WTC11 (cell line): ENCODE results near the gene FAR2. TPM values are rescaled to one million over a fixed set of nuclear protein-coding genes. Genes with fewer than 3 reads are reported as not detected.

Source experiments
- ATAC-seq: fragments of 200-7000 bp; cut with Tn5 transposase; 2 replicates; pipeline ENCODE4 v1.10.0; 2021; ENCODE audit warnings: mild to moderate bottlenecking, moderate library complexity
- CTCF ChIA-PET: fragments of 300-600 bp; sonication (Branson Sonifier 250); formaldehyde crosslinking; loops from one replicate; lab custom pipeline; 2021; ENCODE audit warnings: antibody characterized with exemption; lab: Charles Lee
- POLR2A ChIA-PET: fragments of 350-600 bp; sonication (Branson Sonifier 250); formaldehyde crosslinking; loops from one replicate; lab custom pipeline; 2021; ENCODE audit warnings: antibody characterized with exemption; lab: Charles Lee
- DNase-seq: peaks from one replicate; pipeline ENCODE4 v3.0.0; 2021; ENCODE audit warnings: low spot score
- H3K27ac Mint-ChIP-seq: 2 replicates; pipeline ENCODE4 v1.8.0; 2021; ENCODE audit warnings: mixed read lengths
- H3K27me3 Mint-ChIP-seq: 2 replicates; pipeline ENCODE4 v1.8.0; 2021; ENCODE audit warnings: low read depth, mild to moderate bottlenecking, moderate library complexity, mixed read lengths
- H3K36me3 Mint-ChIP-seq: 2 replicates; pipeline ENCODE4 v1.8.0; 2021; ENCODE audit warnings: mixed read lengths
- H3K4me1 Mint-ChIP-seq: 2 replicates; pipeline ENCODE4 v1.8.0; 2022; ENCODE audit warnings: mixed read lengths
- H3K4me3 Mint-ChIP-seq: 2 replicates; pipeline ENCODE4 v1.8.0; 2021; ENCODE audit warnings: mild to moderate bottlenecking, moderate library complexity, mixed read lengths
- H3K9me3 Mint-ChIP-seq: 2 replicates; pipeline ENCODE4 v1.8.0; 2021; ENCODE audit warnings: mixed read lengths
- CREM ChIP-seq: sonication (generic); formaldehyde crosslinking; IDR thresholded peaks from 2 replicates; pipeline ENCODE4 v1.8.1; 2022; ENCODE audit warnings: mild to moderate bottlenecking, missing genetic modification reagents, moderate library complexity
- CTCF ChIP-seq: fragments of 200-600 bp; IDR thresholded peaks from 2 replicates; pipeline ENCODE4 v1.8.0; 2022; ENCODE audit warnings: antibody characterized with exemption
- ESRRA ChIP-seq: sonication (generic); formaldehyde crosslinking; IDR thresholded peaks from 2 replicates; pipeline ENCODE4 v1.8.1; 2022; ENCODE audit warnings: mild to moderate bottlenecking, missing genetic modification reagents, borderline replicate concordance
- ETV6 ChIP-seq: sonication (generic); formaldehyde crosslinking; IDR thresholded peaks from 2 replicates; pipeline ENCODE4 v1.8.1; 2022; ENCODE audit warnings: mild to moderate bottlenecking, missing genetic modification reagents
- FOXJ3 ChIP-seq: sonication (generic); formaldehyde crosslinking; IDR thresholded peaks from 2 replicates; pipeline ENCODE4 v1.9.0; 2021; ENCODE audit warnings: missing genetic modification reagents, mild to moderate bottlenecking, borderline replicate concordance
- FOXK1 ChIP-seq: sonication (generic); formaldehyde crosslinking; IDR thresholded peaks from 2 replicates; pipeline ENCODE4 v1.8.0; 2022; ENCODE audit warnings: mild to moderate bottlenecking, moderate library complexity, missing genetic modification reagents
- FOXP1 ChIP-seq: sonication (generic); formaldehyde crosslinking; IDR thresholded peaks from 2 replicates; pipeline ENCODE4 v1.8.0; 2022; ENCODE audit warnings: missing genetic modification reagents, mild to moderate bottlenecking, moderate library complexity, borderline replicate concordance
- GRHL2 ChIP-seq: fragments of 250-450 bp; sonication (Bioruptor Pico); IDR thresholded peaks from 2 replicates; pipeline ENCODE4 v1.8.0; 2022; ENCODE audit warnings: mild to moderate bottlenecking, moderate library complexity; ENCODE audit not compliant: insufficient replicate concordance, severe bottlenecking
- HMGA2 ChIP-seq: fragments of 250-450 bp; sonication (Bioruptor Pico); IDR thresholded peaks from 2 replicates; pipeline ENCODE4 v1.4.0; 2021; ENCODE audit warnings: mild to moderate bottlenecking, moderate library complexity
- HMGXB4 ChIP-seq: sonication (generic); formaldehyde crosslinking; IDR thresholded peaks from 2 replicates; pipeline ENCODE4 v1.8.1; 2023; ENCODE audit warnings: mild to moderate bottlenecking, moderate library complexity, missing genetic modification reagents
- IRF2 ChIP-seq: sonication (generic); formaldehyde crosslinking; IDR thresholded peaks from 2 replicates; pipeline ENCODE4 v1.8.0; 2022; ENCODE audit warnings: low read depth, missing genetic modification reagents, borderline replicate concordance
- JUN ChIP-seq: sonication (generic); formaldehyde crosslinking; IDR thresholded peaks from 2 replicates; pipeline ENCODE4 v1.8.0; 2023; ENCODE audit warnings: mild to moderate bottlenecking, missing genetic modification reagents
- NFE2L1 ChIP-seq: sonication (generic); formaldehyde crosslinking; IDR thresholded peaks from 2 replicates; pipeline ENCODE4 v1.8.1; 2023; ENCODE audit warnings: missing genetic modification reagents
- NR1H2 ChIP-seq: sonication (generic); formaldehyde crosslinking; IDR thresholded peaks from 2 replicates; pipeline ENCODE4 v1.9.0; 2021; ENCODE audit warnings: mild to moderate bottlenecking, moderate library complexity, missing genetic modification reagents
- USF2 ChIP-seq: sonication (generic); formaldehyde crosslinking; IDR thresholded peaks from 2 replicates; pipeline ENCODE4 v1.8.1; 2023; ENCODE audit warnings: mild to moderate bottlenecking, missing genetic modification reagents, moderate library complexity
- ZBTB43 ChIP-seq: sonication (generic); formaldehyde crosslinking; IDR thresholded peaks from 2 replicates; pipeline ENCODE4 v1.8.1; 2023; ENCODE audit warnings: mild to moderate bottlenecking, missing genetic modification reagents
- ZMAT4 ChIP-seq: fragments of 250-450 bp; sonication (Bioruptor Pico); IDR thresholded peaks from 2 replicates; pipeline ENCODE4 v1.9.0; 2021; ENCODE audit warnings: mild to moderate bottlenecking
- ZNF219 ChIP-seq: sonication (generic); formaldehyde crosslinking; IDR thresholded peaks from 2 replicates; pipeline ENCODE4 v1.8.0; 2023; ENCODE audit warnings: missing genetic modification reagents, mild to moderate bottlenecking, borderline replicate concordance
- total RNA-seq: library from RNA; stranded (reverse); gene quantifications from 3 replicates; pipeline ENCODE4 v1.2.3, GENCODE V29; 2021

The FAR2 gene
- total RNA-seq, 1 experiment from 2014 or later = 20.0 TPM

- CTCF ChIA-PET = no interaction called here
- H3K27ac Mint-ChIP-seq = peak overlapping the region; percentile 99
- TF ChIP-seq USF2 (0 out of 2 replicates have a peak, but pooled peaks have one; percentile 23), HMGA2 (CRISPR knock-in tag) (no peak)
- peaks cover 72% of the 10 kb centered on the region for H3K4me1 Mint-ChIP-seq
- no peak for ATAC-seq
- DNase-seq = no peak
- H3K4me3 Mint-ChIP-seq = peak overlapping the region; percentile 88
- H3K27me3 Mint-ChIP-seq = peaks cover 5% of the 10 kb centered on the region
- POLR2A ChIA-PET = interaction anchor here (0.6 kb wide), 1 partner anchor 16 kb away, joined by 3 read pairs; no protein-coding TSS in a partner anchor
- H3K9me3 Mint-ChIP-seq = peaks cover 22% of the 10 kb centered on the region
- H3K36me3 Mint-ChIP-seq = peaks cover 5% of the 10 kb centered on the region
Measured at GRCh38 chr12:29147731-29148595, 1.1 kb upstream of the FAR2 start.

GRCh38 chr12:29148596-29148910, 525 bp upstream of the FAR2 start:
- POLR2A ChIA-PET = interaction anchor here (0.6 kb wide), 1 partner anchor 16 kb away, joined by 3 read pairs; no protein-coding TSS in a partner anchor
- peaks cover 78% of the 10 kb centered on the region for H3K4me1 Mint-ChIP-seq

GRCh38 chr12:29149691-29150281, 708 bp downstream of the FAR2 start:
- peaks cover 8% of the 10 kb centered on the region; the same call in 1 of the 2 replicates for H3K9me3 Mint-ChIP-seq
- no peak for TF ChIP-seq CREM (CRISPR knock-in tag)
- TF ChIP-seq ZBTB43 (CRISPR knock-in tag) = peak; percentile 7; the same call in 1 of the 2 replicates
- peak; percentile 14; the same call in 1 of the 2 replicates for TF ChIP-seq FOXK1 (CRISPR knock-in tag)
- peak; percentile 38 for DNase-seq
- ChIA-PET CTCF (no interaction called here), POLR2A (no interaction called here)
- peaks cover 88% of the 10 kb centered on the region for H3K4me1 Mint-ChIP-seq
- H3K27me3 Mint-ChIP-seq = peaks cover 5% of the 10 kb centered on the region
- peak; percentile 17 for ATAC-seq
- no peaks in the 10 kb centered on the region for H3K36me3 Mint-ChIP-seq
- peak overlapping the region; percentile 88 for H3K4me3 Mint-ChIP-seq
- no peak overlapping the region for H3K27ac Mint-ChIP-seq

More at GRCh38 chr12:29148596-29148910, 525 bp upstream of the FAR2 start:
- Mint-ChIP-seq H3K36me3 (no peaks in the 10 kb centered on the region; the same call in none of the 2 replicates), H3K27me3 (peaks cover 5% of the 10 kb centered on the region), H3K4me3 (peak overlapping the region; percentile 88), H3K9me3 (peaks cover 16% of the 10 kb centered on the region), H3K27ac (peak overlapping the region; percentile 99)
- DNase-seq (peak; percentile 12), ATAC-seq (peak; percentile 2; the same call in 1 of the 2 replicates)
- TF ChIP-seq CTCF (no peak), GRHL2 (CRISPR knock-in tag) (no peak), JUN (CRISPR knock-in tag) (no peak), HMGXB4 (no peak), ETV6 (no peak)
- CTCF ChIA-PET = interaction anchor here (0.6 kb wide), 1 partner anchor 61 kb away, joined by 3 read pairs; no protein-coding TSS in a partner anchor

- Mint-ChIP-seq H3K4me3 (peak overlapping the region; percentile 88), H3K27ac (no peak overlapping the region), H3K9me3 (peaks cover 2% of the 10 kb centered on the region; the same call in 1 of the 2 replicates), H3K4me1 (peaks cover 84% of the 10 kb centered on the region), H3K27me3 (peaks cover 5% of the 10 kb centered on the region), H3K36me3 (no peaks in the 10 kb centered on the region)
- ChIA-PET CTCF (no interaction called here), POLR2A (no interaction called here)
- no peak for ATAC-seq
- DNase-seq = no peak
- TF ChIP-seq JUN (CRISPR knock-in tag) (no peak), FOXJ3 (CRISPR knock-in tag) (no peak), IRF2 (CRISPR knock-in tag) (no peak), NR1H2 (CRISPR knock-in tag) (no peak), ZNF219 (CRISPR knock-in tag) (no peak), ZBTB43 (CRISPR knock-in tag) (no peak), ZMAT4 (CRISPR knock-in tag) (no peak), ESRRA (CRISPR knock-in tag) (no peak), FOXP1 (no peak), NFE2L1 (no peak)
Measured at GRCh38 chr12:29150462-29150861, 1.4 kb downstream of the FAR2 start.
